Raji (cell line): Measurements from ENCODE around the gene NKX2-2.

Experiments used
- POLR2A ChIP-seq: IDR thresholded peaks from 2 replicates; pipeline ENCODE4 v1.6.1; 2011; ENCODE audit warnings: low read depth, low read length, control low read depth; ENCODE audit not compliant: insufficient read depth

NKX2-2 gene

GRCh38 chr20:21528870-21529269 is 15.0 kb upstream of the NKX2-2 start:
- no peak for TF ChIP-seq POLR2A

GRCh38 chr20:21527908-21528307 is 14.0 kb upstream of the NKX2-2 start:
- TF ChIP-seq POLR2A, result no peak

GRCh38 chr20:21526776-21527175 is 12.9 kb upstream of the NKX2-2 start:
- TF ChIP-seq POLR2A, result no peak

GRCh38 chr20:21523895-21524294 is 10.0 kb upstream of the NKX2-2 start:
- TF ChIP-seq POLR2A, result no peak

GRCh38 chr20:21523281-21523868 is 9.5 kb upstream of the NKX2-2 start:
- no peak for TF ChIP-seq POLR2A

GRCh38 chr20:21522481-21523280 is 8.8 kb upstream of the NKX2-2 start:
- no peak for TF ChIP-seq POLR2A

- TF ChIP-seq POLR2A, result no peak
These were observed 8.0 kb upstream of the NKX2-2 start for GRCh38 chr20:21521596-21522480.

GRCh38 chr20:21520702-21521595 is 7.1 kb upstream of the NKX2-2 start:
- no peak for TF ChIP-seq POLR2A

GRCh38 chr20:21519136-21519584 is 5.3 kb upstream of the NKX2-2 start:
- no peak for TF ChIP-seq POLR2A

GRCh38 chr20:21518292-21518991 is 4.6 kb upstream of the NKX2-2 start:
- no peak for TF ChIP-seq POLR2A

GRCh38 chr20:21517566-21518277 is 3.9 kb upstream of the NKX2-2 start:
- TF ChIP-seq POLR2A, result no peak

GRCh38 chr20:21516861-21517565 is 3.1 kb upstream of the NKX2-2 start:
- TF ChIP-seq POLR2A, result no peak

GRCh38 chr20:21516180-21516567 is 2.3 kb upstream of the NKX2-2 start:
- TF ChIP-seq POLR2A, result no peak
